ENCODE measurements around the gene NFASC.

The NFASC gene

GRCh38 chr1:205028924-205029323, 158.3 kb downstream of the NFASC start:
- FAIRE-seq = no peak
- no peak for DNase-seq (ENCODE audit: insufficient read length, low spot score)

GRCh38 chr1:205030241-205030640, 159.6 kb downstream of the NFASC start:
- no peak for DNase-seq (ENCODE audit: insufficient read length, low spot score)
- FAIRE-seq = no peak

GRCh38 chr1:205030896-205031295, 160.2 kb downstream of the NFASC start:
- DNase-seq (ENCODE audit: insufficient read length, low spot score) (no peak), FAIRE-seq (no peak)

GRCh38 chr1:205032508-205032907, 161.8 kb downstream of the NFASC start:
- FAIRE-seq (no peak), DNase-seq (ENCODE audit: insufficient read length, low spot score) (no peak)

- FAIRE-seq = no peak
Observed at GRCh38 chr1:205037539-205037938, 166.9 kb downstream of the NFASC start.

GRCh38 chr1:205038132-205038786, 167.6 kb downstream of the NFASC start:
- no peak for FAIRE-seq
- no peak for DNase-seq (ENCODE audit: insufficient read length, low spot score)

More at GRCh38 chr1:205037539-205037938, 166.9 kb downstream of the NFASC start:
- no peak for DNase-seq (ENCODE audit: insufficient read length, low spot score)

- no peak for DNase-seq (ENCODE audit: insufficient read length, low spot score)
- FAIRE-seq = no peak
Observed at GRCh38 chr1:205041001-205041715, 170.5 kb downstream of the NFASC start.

- DNase-seq (ENCODE audit: insufficient read length, low spot score) = no peak
- no peak for FAIRE-seq
Observed at GRCh38 chr1:205041998-205042910, 171.6 kb downstream of the NFASC start.

GRCh38 chr1:205042911-205043806, 172.5 kb downstream of the NFASC start, which contains the start of gene CNTN2:
Gene CNTN2 (plus strand): TSS chr1:205043212. CDS start chr1:205053186, 9,974 bp downstream.
- DNase-seq (ENCODE audit: insufficient read length, low spot score) (no peak), FAIRE-seq (no peak)

- DNase-seq (ENCODE audit: insufficient read length, low spot score) (no peak), FAIRE-seq (no peak)
Observed at GRCh38 chr1:205043866-205044265, 173.2 kb downstream of the NFASC start.

- FAIRE-seq = no peak
- DNase-seq (ENCODE audit: insufficient read length, low spot score) = no peak
Observed at GRCh38 chr1:205044741-205045140, 174.1 kb downstream of the NFASC start.

GRCh38 chr1:205045146-205045545, 174.5 kb downstream of the NFASC start:
- no peak for FAIRE-seq
- DNase-seq (ENCODE audit: insufficient read length, low spot score) = no peak

GRCh38 chr1:205046870-205047269, 176.2 kb downstream of the NFASC start:
- no peak for DNase-seq (ENCODE audit: insufficient read length, low spot score)

GRCh38 chr1:205047764-205048231, 177.1 kb downstream of the NFASC start:
- FAIRE-seq = no peak
- no peak for DNase-seq (ENCODE audit: insufficient read length, low spot score)

More at GRCh38 chr1:205046870-205047269, 176.2 kb downstream of the NFASC start:
- FAIRE-seq = no peak

- no peak for DNase-seq (ENCODE audit: insufficient read length, low spot score)
- FAIRE-seq = no peak
Observed at GRCh38 chr1:205048382-205048781, 177.7 kb downstream of the NFASC start.

GRCh38 chr1:205049479-205049878, 178.8 kb downstream of the NFASC start:
- FAIRE-seq (no peak), DNase-seq (ENCODE audit: insufficient read length, low spot score) (no peak)

- DNase-seq (ENCODE audit: insufficient read length, low spot score) = no peak
- FAIRE-seq = no peak
Observed at GRCh38 chr1:205052690-205053089, 182.0 kb downstream of the NFASC start.

GRCh38 chr1:205053296-205053695, 182.6 kb downstream of the NFASC start:
- DNase-seq (ENCODE audit: insufficient read length, low spot score) = no peak
- no peak for FAIRE-seq

- FAIRE-seq (no peak), DNase-seq (ENCODE audit: insufficient read length, low spot score) (no peak)
Observed at GRCh38 chr1:205054013-205054412, 183.4 kb downstream of the NFASC start.

- no peak for DNase-seq (ENCODE audit: insufficient read length, low spot score)
- FAIRE-seq = no peak
Observed at GRCh38 chr1:205056188-205056611, 185.5 kb downstream of the NFASC start.

Measured in HTR-8/SVneo (cell line).